Esophagus squamous epithelium (tissue), 5 donors: Measurements from ENCODE around the gene LINGO4. TPM values are rescaled to one million over a fixed set of nuclear protein-coding genes. Genes with fewer than 3 reads are reported as not detected.

ENCODE experiments used
- DNase-seq: peaks from one replicate; lab custom pipeline; 2025; lab: John Stamatoyannopoulos, UW
- H3K27ac ChIP-seq, 4 donors: fragments of 200-600 bp; sonication (generic); one replicate each; pipeline ENCODE4 v1.5.1; 2016 to 2019; ENCODE audit warnings: mild to moderate bottlenecking in 1 of 4
- H3K27me3 ChIP-seq, 4 donors: fragments of 200-600 bp; sonication (generic); 1 replicate in 3 of 4; 2 replicates in 1 of 4; pipeline versions ENCODE4 v1.5.1 to v1.6.0; 2017 to 2021; ENCODE audit warnings: antibody characterized with exemption in 1 of 4
- H3K36me3 ChIP-seq, 3 donors: fragments of 200-600 bp; sonication (generic); one replicate each; pipeline ENCODE4 v1.5.1; 2016 to 2019
- H3K4me1 ChIP-seq, 3 donors: fragments of 200-600 bp; sonication (generic); one replicate each; pipeline ENCODE4 v1.5.1; 2017 to 2019
- H3K4me3 ChIP-seq, 4 donors: fragments of 200-600 bp; sonication (generic); 1 replicate in 3 of 4; 2 replicates in 1 of 4; pipeline ENCODE4 v1.5.1; 2016 to 2019; ENCODE audit warnings: mild to moderate bottlenecking in 2 of 4, moderate library complexity in 1 of 4
- H3K9me3 ChIP-seq, 3 donors: fragments of 200-600 bp; sonication (generic); one replicate each; pipeline ENCODE4 v1.5.1; 2016 to 2019
- POLR2A ChIP-seq, 4 donors: fragments of 450-650 bp; IDR thresholded peaks; one replicate each; pipeline ENCODE4 v1.6.1; 2017; ENCODE audit warnings: antibody characterized with exemption in 4 of 4, mild to moderate bottlenecking in 4 of 4, moderate library complexity in 3 of 4
- WGBS, 2 donors: methylation state at CpG; one replicate each; pipeline ENCODE4 v1.1.5; 2018; 5-methylcytosine and 5-hydroxymethylcytosine counted together
- intact Hi-C: fragments of 100-400 bp; cut with DNase I; formaldehyde crosslinking; loops from one replicate; pipeline ENCODE4 v1.15.0; 2022
- total RNA-seq, 4 donors: library from RNA; depleted of rRNA; stranded (reverse); fragments of >200 nt; gene quantifications; one replicate each; pipeline ENCODE4 v1.1.0, GENCODE V29; 2016
- TF ChIP-seq, protein P1 (sequence below), 6 experiments: fragments of 450-650 bp in 4 of 6; fragments of 200-600 bp in 2 of 6; sonication (generic) in 2 of 6; IDR thresholded peaks; one replicate each; pipeline ENCODE4 v1.5.1; 2016 to 2019; ENCODE audit warnings: antibody characterized with exemption in 6 of 6, mild to moderate bottlenecking in 4 of 6, moderate library complexity in 4 of 6
- donor health status: DM: yes; HTN: yes; CAD: no.

The LINGO4 gene
- total RNA-seq, 4 donors from 2014 or later = 0.19 TPM; not detected in 3

DNA sequence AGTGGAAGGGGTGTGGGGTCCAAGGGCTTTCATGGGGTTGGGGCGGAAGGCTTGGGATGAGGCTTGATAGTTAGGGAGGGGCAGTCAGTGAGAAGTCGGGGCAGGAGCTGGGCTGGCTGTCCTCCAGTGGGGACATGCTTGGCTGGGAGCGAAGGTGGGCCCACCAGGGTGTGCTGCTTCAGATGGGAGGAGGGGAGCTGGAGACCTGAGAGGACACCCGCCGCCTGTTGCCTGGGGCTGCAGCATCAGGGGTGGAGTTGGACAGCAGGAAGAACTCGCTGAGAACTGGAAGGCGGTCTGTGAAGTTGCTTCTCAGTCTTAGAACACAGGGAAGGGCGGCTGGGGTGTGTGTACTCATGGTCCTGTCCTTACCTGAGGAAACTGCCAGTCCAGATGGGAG lies 46.7 kb upstream of the LINGO4 start:
- intact Hi-C loops = no loop called here
- 75 to 88% methylated on average over 3 to 7 of the region's 8 CpGs for WGBS, 2 donors
- TF ChIP-seq, protein P1, sequence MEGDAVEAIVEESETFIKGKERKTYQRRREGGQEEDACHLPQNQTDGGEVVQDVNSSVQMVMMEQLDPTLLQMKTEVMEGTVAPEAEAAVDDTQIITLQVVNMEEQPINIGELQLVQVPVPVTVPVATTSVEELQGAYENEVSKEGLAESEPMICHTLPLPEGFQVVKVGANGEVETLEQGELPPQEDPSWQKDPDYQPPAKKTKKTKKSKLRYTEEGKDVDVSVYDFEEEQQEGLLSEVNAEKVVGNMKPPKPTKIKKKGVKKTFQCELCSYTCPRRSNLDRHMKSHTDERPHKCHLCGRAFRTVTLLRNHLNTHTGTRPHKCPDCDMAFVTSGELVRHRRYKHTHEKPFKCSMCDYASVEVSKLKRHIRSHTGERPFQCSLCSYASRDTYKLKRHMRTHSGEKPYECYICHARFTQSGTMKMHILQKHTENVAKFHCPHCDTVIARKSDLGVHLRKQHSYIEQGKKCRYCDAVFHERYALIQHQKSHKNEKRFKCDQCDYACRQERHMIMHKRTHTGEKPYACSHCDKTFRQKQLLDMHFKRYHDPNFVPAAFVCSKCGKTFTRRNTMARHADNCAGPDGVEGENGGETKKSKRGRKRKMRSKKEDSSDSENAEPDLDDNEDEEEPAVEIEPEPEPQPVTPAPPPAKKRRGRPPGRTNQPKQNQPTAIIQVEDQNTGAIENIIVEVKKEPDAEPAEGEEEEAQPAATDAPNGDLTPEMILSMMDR (IDR thresholded peaks at IDR 0.05) = no peak
- no peak for TF ChIP-seq POLR2A (IDR thresholded peaks at IDR 0.05)
- Histone ChIP-seq H3K4me3 (no peak overlapping the region), H3K9me3 (no peaks in the 10 kb centered on the region), H3K27me3 (peaks cover 0 to 20% (median 0%) of the 10 kb centered on the region in 4 donors), H3K27ac (no peak overlapping the region), H3K4me1 (peaks cover 7 to 61% (median 21%) of the 10 kb centered on the region in 3 donors), H3K36me3 (no peaks in the 10 kb centered on the region)
- DNase-seq = no peak

DNA sequence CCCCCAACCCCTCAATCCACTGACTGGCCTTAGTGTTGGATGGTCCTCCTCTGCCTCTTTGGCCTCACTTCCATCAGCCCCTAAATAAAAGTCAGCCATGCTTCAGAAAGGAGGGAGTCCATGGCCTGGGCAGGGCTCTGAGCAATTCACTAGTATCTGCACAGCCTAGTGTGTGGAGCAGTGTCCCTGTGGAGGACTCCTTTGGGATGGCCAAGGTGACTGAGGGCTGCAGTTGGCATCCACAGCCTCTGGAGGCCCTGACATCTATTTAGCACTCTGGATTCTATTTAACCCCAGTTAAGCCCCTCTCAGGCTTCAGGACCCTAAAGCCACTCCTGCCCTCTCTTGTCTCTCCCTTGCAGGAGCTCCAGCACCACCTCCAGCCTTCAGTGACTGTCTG lies 44.7 kb upstream of the LINGO4 start:
- peaks cover 0 to 50% (median 13%) of the 10 kb centered on the region in 3 donors for H3K4me1 ChIP-seq
- peaks cover 0 to 20% (median 0%) of the 10 kb centered on the region in 4 donors for H3K27me3 ChIP-seq
- H3K9me3 ChIP-seq = no peaks in the 10 kb centered on the region
- TF ChIP-seq, protein P1 (IDR thresholded peaks at IDR 0.05) = no peak
- TF ChIP-seq POLR2A (IDR thresholded peaks at IDR 0.05) = no peak
- H3K4me3 ChIP-seq = no peak overlapping the region
- H3K36me3 ChIP-seq = no peaks in the 10 kb centered on the region
- intact Hi-C loops = no loop called here
- no peak overlapping the region for H3K27ac ChIP-seq
- no peak for DNase-seq

DNA sequence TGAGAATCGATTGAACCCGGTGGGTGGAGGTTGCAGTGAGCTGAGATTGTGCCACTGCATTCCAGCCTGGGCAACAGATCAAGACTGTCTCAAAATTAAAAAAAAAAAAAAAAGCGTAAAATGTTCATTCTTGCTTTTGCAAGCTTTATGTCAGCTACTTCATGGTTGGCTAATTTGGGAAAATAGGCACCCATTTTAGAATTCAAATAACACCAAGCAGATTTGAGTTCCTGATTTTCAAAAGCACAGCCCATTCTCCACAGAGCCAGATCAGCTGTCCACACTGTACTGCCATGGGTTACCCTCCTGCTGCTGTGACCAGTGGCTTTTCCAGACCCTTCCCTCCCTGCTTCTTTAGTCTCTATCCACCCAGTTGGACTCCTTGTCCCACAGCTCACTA lies 43.9 kb upstream of the LINGO4 start:
- Histone ChIP-seq H3K4me1 (peaks cover 0 to 45% (median 8%) of the 10 kb centered on the region in 3 donors), H3K9me3 (no peaks in the 10 kb centered on the region), H3K27ac (peak overlapping the region in 1 of 4 donors; percentile 19), H3K4me3 (no peak overlapping the region), H3K27me3 (peaks cover 0 to 20% (median 0%) of the 10 kb centered on the region in 4 donors), H3K36me3 (no peaks in the 10 kb centered on the region)
- no peak for DNase-seq
- TF ChIP-seq, protein P1 (IDR thresholded peaks at IDR 0.05) = no peak
- no peak for TF ChIP-seq POLR2A (IDR thresholded peaks at IDR 0.05)
- 39 to 44% methylated on average over 3 of the region's 3 CpGs for WGBS, 2 donors
- intact Hi-C loops = no loop called here

DNA sequence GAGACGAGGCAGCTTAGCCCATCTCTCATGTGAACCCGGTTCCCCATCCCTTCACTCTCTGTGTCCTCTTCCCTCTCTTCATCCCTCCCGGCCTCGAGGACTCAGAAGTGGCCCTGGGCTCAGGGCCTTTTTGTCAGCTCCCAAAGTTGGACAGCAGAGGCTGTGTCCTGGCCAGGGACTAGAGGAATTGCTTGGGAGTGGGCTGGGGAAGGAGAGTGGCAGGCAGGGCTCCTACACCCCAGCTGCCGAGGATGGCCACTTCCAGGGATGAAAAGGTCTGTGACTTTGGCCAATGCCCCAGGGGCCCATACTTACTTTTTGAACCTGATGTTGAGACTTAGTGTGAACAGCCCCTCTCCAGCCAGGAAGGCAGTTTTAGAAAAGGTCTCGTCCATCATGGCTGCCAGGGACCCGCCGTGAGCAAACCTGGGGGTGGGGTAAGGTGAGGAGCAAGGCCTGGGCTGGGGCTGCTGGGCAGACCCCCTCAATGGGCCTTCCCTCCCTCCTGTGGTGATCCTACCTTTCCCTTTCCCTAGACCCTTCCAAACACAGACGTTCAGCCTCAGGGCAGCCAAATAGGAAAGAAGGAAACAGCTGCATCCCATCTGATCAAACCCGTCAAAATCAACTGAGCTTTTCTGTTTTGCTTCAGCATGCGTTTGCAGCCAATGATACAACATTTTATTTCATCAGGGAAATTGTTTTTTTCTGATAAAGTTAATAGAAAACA lies 42.8 kb upstream of the LINGO4 start:
- WGBS, 2 donors = 57 to 68% methylated on average over 7 to 8 of the region's 11 CpGs
- DNase-seq = no peak
- peaks cover 0 to 20% (median 0%) of the 10 kb centered on the region in 4 donors for H3K27me3 ChIP-seq
- no peaks in the 10 kb centered on the region for H3K36me3 ChIP-seq
- H3K27ac ChIP-seq = no peak overlapping the region
- peaks cover 0 to 34% (median 4%) of the 10 kb centered on the region in 3 donors for H3K4me1 ChIP-seq
- intact Hi-C loops = no loop called here
- TF ChIP-seq POLR2A (IDR thresholded peaks at IDR 0.05) = no peak
- TF ChIP-seq, protein P1 (IDR thresholded peaks at IDR 0.05) = no peak
- H3K4me3 ChIP-seq = no peak overlapping the region
- H3K9me3 ChIP-seq = no peaks in the 10 kb centered on the region

DNA sequence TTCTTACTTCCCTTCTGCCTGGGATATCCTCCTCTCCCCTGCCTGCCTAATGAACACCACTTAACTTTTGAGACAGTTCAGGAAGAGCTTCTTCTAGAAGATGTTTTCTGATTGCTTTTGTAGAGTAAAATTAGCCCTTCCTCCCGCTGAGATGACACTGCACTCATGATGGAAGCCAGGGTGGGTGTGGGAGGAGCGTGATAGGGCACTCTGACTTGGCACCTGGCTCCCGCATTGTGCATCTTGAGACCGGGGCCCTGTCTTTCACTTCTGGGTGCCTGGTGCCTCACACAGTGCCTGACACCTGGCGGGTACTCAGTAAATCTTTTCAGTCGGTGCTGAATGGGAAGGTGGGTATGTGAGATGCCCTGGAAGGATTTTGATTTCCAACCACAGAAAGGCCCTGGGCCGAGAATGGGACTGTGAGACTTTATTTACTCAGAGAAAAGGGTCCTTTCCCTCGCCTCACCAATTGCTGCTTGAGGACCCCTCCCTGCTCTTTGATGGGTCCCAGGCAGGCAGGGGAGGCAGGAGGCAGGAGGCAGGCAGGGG lies 41.5 kb upstream of the LINGO4 start:
- no peak for TF ChIP-seq POLR2A (IDR thresholded peaks at IDR 0.05)
- TF ChIP-seq, protein P1 (IDR thresholded peaks at IDR 0.05) = no peak
- H3K27me3 ChIP-seq = peaks cover 0 to 9% (median 0%) of the 10 kb centered on the region in 4 donors
- intact Hi-C loops = no loop called here
- H3K27ac ChIP-seq = no peak overlapping the region
- H3K36me3 ChIP-seq = no peaks in the 10 kb centered on the region
- H3K4me1 ChIP-seq = peaks cover 0 to 22% (median 4%) of the 10 kb centered on the region in 3 donors
- DNase-seq = no peak
- H3K9me3 ChIP-seq = no peaks in the 10 kb centered on the region
- WGBS, 2 donors = 82 to 96% methylated on average over 3 to 7 of the region's 8 CpGs
- H3K4me3 ChIP-seq = no peak overlapping the region
